GM12801 (cell line): ENCODE results near the gene SPEM3.

Experiments
- CTCF ChIP-seq: IDR thresholded peaks from one replicate; pipeline ENCODE4 v1.5.1; 2011; ENCODE audit warnings: control low read depth; ENCODE audit not compliant: insufficient read length; ENCODE audit errors: extremely low read depth

SPEM3 gene

GRCh38 chr17:7460850-7461660 is 32.4 kb downstream of the SPEM3 start:
- no peak for TF ChIP-seq CTCF

- no peak for TF ChIP-seq CTCF
Measured at GRCh38 chr17:7462474-7463371, 34.1 kb downstream of the SPEM3 start.

GRCh38 chr17:7463372-7463846 is 34.8 kb downstream of the SPEM3 start:
- no peak for TF ChIP-seq CTCF

- TF ChIP-seq CTCF: no peak
Measured at GRCh38 chr17:7464081-7464480, 35.4 kb downstream of the SPEM3 start.

- no peak for TF ChIP-seq CTCF
Measured at GRCh38 chr17:7465597-7466275, 37.1 kb downstream of the SPEM3 start.

GRCh38 chr17:7466318-7466638 is 37.6 kb downstream of the SPEM3 start:
- TF ChIP-seq CTCF: no peak
